Measurements from ENCODE around the gene ADORA3.

ADORA3 gene

GRCh38 chr1:111470596-111470995 lies 32.8 kb downstream of the ADORA3 start:
- in situ Hi-C loops (cut with MboI; ENCODE audit: low sequenced_read_pairs, unreplicated experiment): no loop called here
- TF ChIP-seq CTCF (IDR thresholded peaks at IDR 0.05; ENCODE audit: borderline replicate concordance, control extremely low read depth, extremely low read depth, insufficient read depth, missing control alignments): no peak
- DNase-seq (ENCODE audit: low spot score): no peak

DNA sequence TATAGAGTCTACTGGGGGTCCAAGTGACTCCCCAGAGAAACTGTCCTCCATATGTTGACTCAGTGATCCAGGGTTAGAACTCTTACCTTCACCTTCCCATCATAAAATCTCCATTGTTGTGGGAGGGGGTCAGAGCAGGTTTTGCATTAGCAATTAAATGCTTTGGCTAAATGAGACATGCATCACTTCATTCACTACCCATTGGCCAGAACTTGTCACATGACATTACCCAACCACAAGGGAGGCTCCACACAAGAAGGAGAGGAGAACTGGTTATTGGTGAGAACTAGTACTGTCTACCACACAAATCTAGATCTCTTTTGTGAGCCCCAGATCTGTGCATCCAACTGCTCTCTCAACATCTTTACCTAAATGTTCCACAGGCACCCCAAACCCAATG lies 33.9 kb downstream of the ADORA3 start:
- DNase-seq (ENCODE audit: low spot score): no peak
- no peak for TF ChIP-seq CTCF (IDR thresholded peaks at IDR 0.05; ENCODE audit: borderline replicate concordance, control extremely low read depth, extremely low read depth, insufficient read depth, missing control alignments)
- in situ Hi-C loops (cut with MboI; ENCODE audit: low sequenced_read_pairs, unreplicated experiment): no loop called here

- TF ChIP-seq CTCF (IDR thresholded peaks at IDR 0.05; ENCODE audit: borderline replicate concordance, control extremely low read depth, extremely low read depth, insufficient read depth, missing control alignments): no peak
- no peak for DNase-seq (ENCODE audit: low spot score)
- in situ Hi-C loops (cut with MboI; ENCODE audit: low sequenced_read_pairs, unreplicated experiment): no loop called here
These were observed 34.7 kb downstream of the ADORA3 start for GRCh38 chr1:111468717-111469100.

DNA sequence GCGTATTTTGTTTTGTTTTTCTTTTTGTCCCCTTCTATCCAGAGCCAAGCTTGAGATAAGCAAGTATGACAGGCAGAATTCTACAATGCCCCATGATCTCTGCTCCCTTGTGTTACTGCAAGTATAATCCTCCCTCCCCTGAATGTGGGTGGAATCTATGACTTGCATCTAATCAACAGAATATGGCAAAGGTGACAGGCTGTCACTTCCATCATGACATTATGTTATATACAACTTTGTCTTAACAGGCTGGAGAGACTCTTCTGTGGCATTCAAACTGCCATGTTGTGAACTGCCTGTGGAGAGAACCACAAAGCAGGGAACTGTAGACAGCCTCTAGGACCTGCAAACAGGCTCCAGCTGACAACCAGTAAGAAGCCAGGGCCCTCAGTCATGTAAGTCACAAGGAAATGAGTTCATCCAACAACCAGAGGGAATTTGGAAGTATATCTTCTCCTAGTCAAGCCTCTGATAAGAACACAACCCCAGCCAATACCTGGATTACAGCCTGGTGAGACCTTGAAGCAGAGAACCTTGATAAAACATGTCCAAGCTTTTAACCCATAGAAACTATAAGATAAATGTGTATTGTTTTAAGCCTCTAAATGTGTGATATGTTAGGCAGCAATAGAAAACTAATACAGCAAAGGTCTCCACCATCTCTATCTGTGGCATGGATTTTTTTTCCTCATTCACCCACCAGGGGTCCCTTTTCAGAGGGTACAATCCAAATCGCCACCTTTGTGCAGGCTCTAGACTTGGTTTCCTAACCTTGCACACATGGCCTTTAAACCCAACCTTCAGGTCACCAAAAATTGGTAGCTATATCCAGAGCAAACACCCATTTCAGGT lies 35.3 kb downstream of the ADORA3 start:
- in situ Hi-C loops (cut with MboI; ENCODE audit: low sequenced_read_pairs, unreplicated experiment): no loop called here
- TF ChIP-seq CTCF (IDR thresholded peaks at IDR 0.05; ENCODE audit: borderline replicate concordance, control extremely low read depth, extremely low read depth, insufficient read depth, missing control alignments): no peak
- DNase-seq (ENCODE audit: low spot score): no peak

DNA sequence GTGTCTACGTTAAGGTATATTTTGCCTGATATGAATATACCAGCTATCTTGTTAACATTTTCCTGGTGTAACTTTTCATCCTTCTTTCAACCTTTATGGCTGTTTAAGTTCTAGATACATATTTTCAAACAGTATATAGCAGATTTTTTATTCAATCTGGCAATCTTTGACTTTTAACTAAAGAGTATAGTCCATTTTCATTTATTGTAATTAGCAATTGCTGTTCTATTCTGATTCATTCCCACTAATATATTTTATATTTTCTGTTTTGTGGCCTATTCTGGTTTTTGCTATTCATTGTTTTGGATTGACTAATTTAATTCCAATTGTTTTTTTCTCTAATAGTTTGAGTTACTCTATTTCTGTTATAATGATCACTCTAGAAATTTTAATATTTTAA lies 37.0 kb downstream of the ADORA3 start:
- in situ Hi-C loops (cut with MboI; ENCODE audit: low sequenced_read_pairs, unreplicated experiment): no loop called here
- DNase-seq (ENCODE audit: low spot score): no peak
- TF ChIP-seq CTCF (IDR thresholded peaks at IDR 0.05; ENCODE audit: borderline replicate concordance, control extremely low read depth, extremely low read depth, insufficient read depth, missing control alignments): no peak

DNA sequence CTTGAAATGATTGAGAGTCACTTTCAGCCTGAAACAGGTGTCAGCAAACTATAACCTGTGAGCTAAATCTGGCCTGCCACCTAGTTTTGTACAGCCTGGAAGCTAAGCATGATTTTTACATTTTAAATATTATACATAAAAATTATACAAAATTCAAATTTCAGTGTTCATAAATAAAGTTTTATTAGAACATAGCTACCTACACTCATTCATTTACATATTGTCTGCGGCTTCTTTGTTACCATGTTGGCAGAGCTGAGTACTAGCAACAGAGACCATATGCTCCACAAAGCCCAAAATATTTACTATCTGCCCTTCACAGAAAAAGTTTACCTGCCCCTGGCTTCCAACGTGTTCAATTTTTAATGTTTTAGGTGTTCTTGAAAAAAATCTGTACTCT lies 37.7 kb downstream of the ADORA3 start:
- no peak for DNase-seq (ENCODE audit: low spot score)
- TF ChIP-seq CTCF (IDR thresholded peaks at IDR 0.05; ENCODE audit: borderline replicate concordance, control extremely low read depth, extremely low read depth, insufficient read depth, missing control alignments): no peak
- in situ Hi-C loops (cut with MboI; ENCODE audit: low sequenced_read_pairs, unreplicated experiment): no loop called here

All from GM13976 (cell line).